IgD-negative memory B cell (primary cell): ENCODE results near the gene BIK. TPM values are rescaled to one million over a fixed set of nuclear protein-coding genes. Genes with fewer than 3 reads are reported as not detected.
A peak's percentile ranks its signal among the peaks of the same experiment; 100 is the strongest.

Experiments used
- H3K27ac Mint-ChIP-seq, 3 donors: one replicate each; pipeline ENCODE4 v1.8.0; 2020 to 2022; ENCODE audit warnings: mild to moderate bottlenecking in 3 of 3, mixed read lengths in 3 of 3, moderate library complexity in 1 of 3
- H3K27me3 Mint-ChIP-seq: one replicate; pipeline ENCODE4 v1.8.0; 2021; ENCODE audit warnings: mixed read lengths
- H3K36me3 Mint-ChIP-seq: one replicate; pipeline ENCODE4 v1.8.0; 2020; ENCODE audit warnings: mild to moderate bottlenecking, mixed read lengths
- H3K4me1 Mint-ChIP-seq, 3 donors: one replicate each; pipeline ENCODE4 v1.8.0; 2020 to 2022; ENCODE audit warnings: mixed read lengths in 3 of 3, mild to moderate bottlenecking in 1 of 3
- H3K4me3 Mint-ChIP-seq, 4 donors: one replicate each; pipeline ENCODE4 v1.8.0; 2020 to 2022; ENCODE audit warnings: mild to moderate bottlenecking in 4 of 4, mixed read lengths in 4 of 4, moderate library complexity in 3 of 4
- H3K9me3 Mint-ChIP-seq, 3 donors: one replicate each; pipeline ENCODE4 v1.8.0; 2020 to 2021; ENCODE audit warnings: mixed read lengths in 3 of 3, mild to moderate bottlenecking in 1 of 3
- polyA plus RNA-seq: library from polyadenylated mRNA; unstranded; fragments of 300-500 nt; fragmentation: Illumina TruSeq; gene quantifications from one replicate; pipeline ENCODE4 v1.2.3, GENCODE V29; 2021

The BIK gene
- polyA plus RNA-seq, 1 donor from 2014 or later: 9.7 TPM

DNA sequence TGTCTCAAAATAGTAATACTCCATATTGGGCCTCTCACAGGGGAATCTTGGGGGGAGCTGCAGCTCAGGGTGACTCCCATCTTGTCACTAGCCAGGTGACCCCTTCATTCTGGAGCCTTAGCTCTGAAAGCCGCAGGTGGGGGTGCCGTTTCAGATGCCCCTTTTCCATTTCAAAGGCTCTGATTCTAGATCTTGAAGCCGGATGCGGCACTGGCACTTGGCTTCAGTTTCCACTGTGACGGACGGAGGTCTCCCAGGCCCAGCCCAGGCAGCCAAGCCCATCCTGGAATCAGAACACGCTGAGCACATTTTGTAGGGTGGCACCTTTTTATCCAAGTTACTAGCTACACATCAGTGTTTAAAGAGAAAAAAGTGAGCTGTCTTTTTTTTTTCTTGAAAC, 6.4 kb downstream of the BIK start:
- peaks cover 0 to 2% (median 0%) of the 10 kb centered on the region in 3 donors for H3K9me3 Mint-ChIP-seq
- H3K27me3 Mint-ChIP-seq: peaks cover 65% of the 10 kb centered on the region
- no peaks in the 10 kb centered on the region for H3K36me3 Mint-ChIP-seq
- peaks cover 38 to 47% (median 45%) of the 10 kb centered on the region in 3 donors for H3K4me1 Mint-ChIP-seq
- peak overlapping the region in 1 of 4 donors; percentile 80 for H3K4me3 Mint-ChIP-seq
- no peak overlapping the region for H3K27ac Mint-ChIP-seq

DNA sequence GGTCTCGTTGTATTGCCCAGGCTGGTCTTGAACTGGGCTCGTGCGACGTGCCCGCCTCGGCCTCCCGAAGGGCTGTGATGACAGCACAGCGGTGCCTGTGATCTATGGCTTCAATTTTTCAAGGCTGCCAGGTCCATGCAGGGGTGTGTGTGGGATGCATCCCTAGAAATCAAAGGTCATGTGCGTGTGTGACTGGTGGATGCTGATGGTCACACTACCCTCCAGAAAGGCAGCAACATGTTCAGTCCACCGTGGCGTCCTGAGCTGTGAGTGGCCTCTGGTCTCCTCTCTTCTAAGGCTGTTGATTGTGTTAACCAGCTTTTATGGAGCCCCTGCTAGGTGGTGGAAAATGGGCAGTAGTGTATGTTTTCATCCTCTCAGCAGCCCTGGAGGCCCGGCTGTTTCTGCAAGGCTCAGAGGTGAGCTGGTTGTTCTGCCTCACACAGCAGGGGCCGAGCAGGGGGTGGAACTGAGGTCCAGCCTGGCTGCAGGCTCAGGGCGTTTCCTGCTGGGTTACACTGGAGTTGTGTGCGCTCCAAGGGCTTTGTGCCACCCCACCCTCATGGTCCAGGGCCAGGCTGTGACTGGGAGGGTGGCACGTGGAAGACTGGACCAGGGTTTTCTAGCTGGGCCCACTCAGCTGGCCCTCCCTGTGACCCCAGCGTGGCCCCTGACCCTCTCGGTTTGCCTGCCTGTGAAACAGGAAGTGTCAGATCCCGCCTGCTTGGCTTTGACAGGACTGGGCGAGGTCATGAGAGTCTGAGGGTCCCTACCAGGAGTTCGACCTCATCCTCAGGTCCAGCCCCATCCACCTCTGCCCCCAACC, 7.7 kb downstream of the BIK start:
- Mint-ChIP-seq H3K27ac (peak overlapping the region in 2 of 3 donors; percentile 62 to 73), H3K27me3 (peaks cover 64% of the 10 kb centered on the region), H3K4me3 (peak overlapping the region; percentile 60 to 93 (median 62)), H3K9me3 (peaks cover 0 to 2% (median 0%) of the 10 kb centered on the region in 3 donors), H3K4me1 (peaks cover 40 to 55% (median 47%) of the 10 kb centered on the region in 3 donors), H3K36me3 (no peaks in the 10 kb centered on the region)

- H3K27me3 Mint-ChIP-seq: peaks cover 56% of the 10 kb centered on the region
- H3K4me3 Mint-ChIP-seq: peak overlapping the region; percentile 60 to 93 (median 62)
- H3K36me3 Mint-ChIP-seq: no peaks in the 10 kb centered on the region
- H3K9me3 Mint-ChIP-seq: peaks cover 0 to 2% (median 0%) of the 10 kb centered on the region in 3 donors
- H3K4me1 Mint-ChIP-seq: peaks cover 34 to 49% (median 40%) of the 10 kb centered on the region in 3 donors
- H3K27ac Mint-ChIP-seq: peak overlapping the region in 2 of 3 donors; percentile 62 to 73
Measured at GRCh38 chr22:43118953-43119458, 8.5 kb downstream of the BIK start.

GRCh38 chr22:43126501-43127165, 16.1 kb downstream of the BIK start:
- peaks cover 2% of the 10 kb centered on the region for H3K36me3 Mint-ChIP-seq
- H3K27ac Mint-ChIP-seq: no peak overlapping the region
- no peaks in the 10 kb centered on the region for H3K9me3 Mint-ChIP-seq
- no peak overlapping the region for H3K4me3 Mint-ChIP-seq
- peaks cover 17 to 22% (median 18%) of the 10 kb centered on the region in 3 donors for H3K4me1 Mint-ChIP-seq
- peaks cover 16% of the 10 kb centered on the region for H3K27me3 Mint-ChIP-seq

- Mint-ChIP-seq H3K9me3 (no peaks in the 10 kb centered on the region), H3K4me1 (peaks cover 11 to 17% (median 13%) of the 10 kb centered on the region in 3 donors), H3K27me3 (peaks cover 10% of the 10 kb centered on the region), H3K36me3 (peaks cover 2% of the 10 kb centered on the region), H3K27ac (peak overlapping the region in 1 of 3 donors; percentile 63), H3K4me3 (no peak overlapping the region)
Measured at GRCh38 chr22:43127166-43127908, 16.8 kb downstream of the BIK start.

- Mint-ChIP-seq H3K4me1 (peaks cover 9 to 12% (median 11%) of the 10 kb centered on the region in 3 donors), H3K27ac (no peak overlapping the region), H3K9me3 (no peaks in the 10 kb centered on the region), H3K27me3 (peaks cover 8% of the 10 kb centered on the region), H3K4me3 (peak overlapping the region in 2 of 4 donors; percentile 55 to 81), H3K36me3 (peaks cover 2% of the 10 kb centered on the region)
Measured at GRCh38 chr22:43128116-43128515, 17.6 kb downstream of the BIK start.

DNA sequence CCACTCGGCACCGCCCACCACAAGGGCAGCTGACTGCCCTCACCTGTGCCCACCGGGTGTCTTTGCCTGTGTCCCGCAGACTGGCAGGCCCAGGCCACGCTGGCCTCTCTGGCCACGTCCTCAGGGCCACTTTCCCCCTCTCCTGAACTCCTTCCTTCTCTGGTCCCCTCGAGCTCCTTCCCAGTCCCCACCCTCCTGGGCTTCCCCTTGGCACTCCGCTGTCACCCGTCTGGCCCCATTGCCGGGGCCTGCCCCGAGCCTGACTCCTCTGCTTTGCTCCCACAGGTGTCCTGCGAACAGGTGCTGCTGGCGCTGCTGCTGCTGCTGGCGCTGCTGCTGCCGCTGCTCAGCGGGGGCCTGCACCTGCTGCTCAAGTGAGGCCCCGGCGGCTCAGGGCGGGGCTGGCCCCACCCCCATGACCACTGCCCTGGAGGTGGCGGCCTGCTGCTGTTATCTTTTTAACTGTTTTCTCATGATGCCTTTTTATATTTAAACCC, 18.4 kb downstream of the BIK start:
- Mint-ChIP-seq H3K9me3 (no peaks in the 10 kb centered on the region), H3K27me3 (peaks cover 8% of the 10 kb centered on the region), H3K27ac (no peak overlapping the region), H3K4me3 (peak overlapping the region in 2 of 4 donors; percentile 12 to 80), H3K4me1 (peaks cover 9 to 12% (median 11%) of the 10 kb centered on the region in 3 donors), H3K36me3 (peaks cover 2% of the 10 kb centered on the region)

GRCh38 chr22:43129426-43130425, 19.2 kb downstream of the BIK start:
- peaks cover 8% of the 10 kb centered on the region for H3K27me3 Mint-ChIP-seq
- H3K36me3 Mint-ChIP-seq: peaks cover 2% of the 10 kb centered on the region
- no peaks in the 10 kb centered on the region for H3K9me3 Mint-ChIP-seq
- H3K4me1 Mint-ChIP-seq: peaks cover 9 to 12% (median 11%) of the 10 kb centered on the region in 3 donors
- H3K4me3 Mint-ChIP-seq: peak overlapping the region in 2 of 4 donors; percentile 63 to 80
- H3K27ac Mint-ChIP-seq: no peak overlapping the region

- no peak overlapping the region for H3K27ac Mint-ChIP-seq
- no peaks in the 10 kb centered on the region for H3K36me3 Mint-ChIP-seq
- peaks cover 8% of the 10 kb centered on the region for H3K27me3 Mint-ChIP-seq
- no peak overlapping the region for H3K4me3 Mint-ChIP-seq
- peaks cover 9 to 16% (median 16%) of the 10 kb centered on the region in 3 donors for H3K4me1 Mint-ChIP-seq
- H3K9me3 Mint-ChIP-seq: no peaks in the 10 kb centered on the region
Measured at GRCh38 chr22:43131773-43132501, 21.4 kb downstream of the BIK start.

DNA sequence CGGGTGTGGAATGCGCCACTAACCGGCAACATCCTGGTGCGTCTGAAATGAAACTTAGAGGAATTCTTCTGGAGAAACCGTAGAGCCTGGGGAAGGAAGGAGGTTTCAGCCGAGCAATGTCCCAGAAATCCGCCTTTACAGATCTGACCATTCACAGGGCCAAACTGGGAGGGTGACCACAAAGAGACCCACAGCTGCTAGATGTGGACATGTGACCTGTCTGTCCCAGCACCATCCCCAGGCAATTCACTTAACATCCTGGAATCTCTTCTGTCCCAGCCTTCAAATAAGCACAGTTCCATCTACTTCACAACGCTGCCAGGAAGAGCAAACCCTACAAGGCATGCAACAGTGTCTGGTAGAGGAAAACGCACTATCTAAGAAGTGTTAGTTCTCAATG, 22.9 kb downstream of the BIK start:
- Mint-ChIP-seq H3K4me1 (peaks cover 9 to 16% (median 15%) of the 10 kb centered on the region in 3 donors), H3K36me3 (no peaks in the 10 kb centered on the region), H3K27ac (no peak overlapping the region), H3K4me3 (no peak overlapping the region), H3K27me3 (peaks cover 8% of the 10 kb centered on the region), H3K9me3 (no peaks in the 10 kb centered on the region)

GRCh38 chr22:43134553-43134952, 24.0 kb downstream of the BIK start:
- Mint-ChIP-seq H3K36me3 (no peaks in the 10 kb centered on the region), H3K27ac (no peak overlapping the region), H3K4me1 (peaks cover 4 to 7% (median 6%) of the 10 kb centered on the region in 3 donors), H3K9me3 (no peaks in the 10 kb centered on the region), H3K27me3 (peaks cover 3% of the 10 kb centered on the region), H3K4me3 (no peak overlapping the region)

- Mint-ChIP-seq H3K27ac (no peak overlapping the region), H3K27me3 (no peaks in the 10 kb centered on the region), H3K36me3 (no peaks in the 10 kb centered on the region), H3K4me1 (peaks cover 4 to 6% (median 5%) of the 10 kb centered on the region in 3 donors), H3K9me3 (no peaks in the 10 kb centered on the region), H3K4me3 (no peak overlapping the region)
Measured at GRCh38 chr22:43135565-43135964, 25.0 kb downstream of the BIK start.

DNA sequence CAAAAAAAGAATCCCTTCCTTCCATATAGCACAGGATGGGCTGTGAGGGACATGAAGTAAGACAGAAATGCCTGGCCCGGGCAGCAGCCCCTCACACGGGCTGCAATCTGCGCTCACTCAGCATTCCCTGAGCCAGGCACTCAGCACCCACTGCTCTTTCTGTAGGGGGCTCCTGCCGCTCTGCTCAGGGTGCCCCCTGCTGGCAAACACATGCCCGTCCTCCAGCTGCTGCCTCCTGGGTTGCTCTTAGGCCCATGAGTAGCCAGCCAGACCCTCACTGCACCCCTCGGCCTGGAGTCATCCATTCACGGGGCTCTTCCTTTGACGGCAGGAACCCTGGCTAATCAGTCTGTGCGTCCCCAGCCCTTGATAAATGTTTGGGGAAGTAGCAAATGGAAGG, 25.7 kb downstream of the BIK start:
- H3K36me3 Mint-ChIP-seq: no peaks in the 10 kb centered on the region
- peaks cover 4 to 9% (median 8%) of the 10 kb centered on the region in 3 donors for H3K4me1 Mint-ChIP-seq
- H3K27me3 Mint-ChIP-seq: no peaks in the 10 kb centered on the region
- H3K27ac Mint-ChIP-seq: no peak overlapping the region
- peak overlapping the region in 1 of 4 donors; percentile 12 for H3K4me3 Mint-ChIP-seq
- no peaks in the 10 kb centered on the region for H3K9me3 Mint-ChIP-seq
